DOHH2 (cell line): Measurements from ENCODE around the gene SEL1L.
"Not testable (repeated sequence)": the region's sequence is repeated elsewhere in the genome, so short reads cannot be mapped to it uniquely, and the experiment has no call there.

Experiments
- H3F3A ChIP-seq: fragments of 200-600 bp; sonication (generic), shearing (Covaris generic); 2 replicates; pipeline ENCODE4 v1.6.0; 2016; ENCODE audit warnings: antibody characterized with exemption, mild to moderate bottlenecking; ENCODE audit not compliant: control insufficient read depth, insufficient read depth
- H3K27ac ChIP-seq: fragments of 200-600 bp; sonication (generic); 2 replicates; pipeline ENCODE4 v1.5.1; 2014; ENCODE audit warnings: low read depth, mild to moderate bottlenecking, low read length, moderate library complexity
- H3K27me3 ChIP-seq: fragments of 200-600 bp; sonication (generic); 2 replicates; pipeline ENCODE4 v1.6.1; 2014; ENCODE audit warnings: mild to moderate bottlenecking, low read length, mixed read lengths; ENCODE audit not compliant: control insufficient read depth
- H3K36me3 ChIP-seq: fragments of 200-600 bp; sonication (generic); 2 replicates; pipeline ENCODE4 v1.6.1; 2014; ENCODE audit warnings: mild to moderate bottlenecking, low read length, moderate library complexity, mixed read lengths; ENCODE audit not compliant: control insufficient read depth
- H3K4me1 ChIP-seq: fragments of 200-600 bp; sonication (generic); 2 replicates; pipeline ENCODE4 v1.6.1; 2014; ENCODE audit warnings: mild to moderate bottlenecking, low read length, mixed read lengths; ENCODE audit not compliant: control insufficient read depth
- H3K4me2 ChIP-seq: fragments of 200-600 bp; sonication (generic); 2 replicates; pipeline ENCODE4 v1.6.0; 2014; ENCODE audit warnings: mild to moderate bottlenecking, low read length, moderate library complexity
- H3K4me3 ChIP-seq: fragments of 200-600 bp; sonication (generic); 2 replicates; pipeline ENCODE4 v1.5.1; 2014; ENCODE audit warnings: mild to moderate bottlenecking, low read length, mixed read lengths
- H3K79me2 ChIP-seq: fragments of 200-600 bp; sonication (generic); 2 replicates; pipeline ENCODE4 v1.6.1; 2014; ENCODE audit warnings: mild to moderate bottlenecking, low read length, mixed read lengths; ENCODE audit not compliant: control insufficient read depth
- H3K9me2 ChIP-seq: fragments of 200-600 bp; sonication (generic); replicated peaks from 2 replicates; pipeline ENCODE4 v1.6.1; 2014; ENCODE audit warnings: mild to moderate bottlenecking, low read length, mixed read lengths; ENCODE audit not compliant: control insufficient read depth
- H3K9me3 ChIP-seq: fragments of 200-600 bp; sonication (generic); 2 replicates; pipeline ENCODE4 v1.6.1; 2014; ENCODE audit warnings: antibody characterized with exemption, low read length, mixed read lengths; ENCODE audit not compliant: control insufficient read depth, insufficient read depth
- H4K20me1 ChIP-seq: fragments of 200-600 bp; sonication (generic); 2 replicates; pipeline ENCODE4 v1.6.0; 2014; ENCODE audit warnings: low read depth, mild to moderate bottlenecking, antibody characterized with exemption, low read length, moderate library complexity; ENCODE audit not compliant: control insufficient read depth, insufficient read depth
- CTCF ChIP-seq: fragments of 200-600 bp; sonication (generic); IDR thresholded peaks from one replicate; pipeline ENCODE4 v1.5.1; 2014; ENCODE audit warnings: antibody characterized with exemption, mild to moderate bottlenecking, low read depth, low read length; ENCODE audit not compliant: poor library complexity, severe bottlenecking
- EZH2phosphoT487 ChIP-seq: fragments of 200-600 bp; sonication (generic); IDR thresholded peaks from 2 replicates; pipeline ENCODE4 v1.6.1; 2017; ENCODE audit warnings: borderline replicate concordance, mild to moderate bottlenecking, antibody characterized with exemption, low read length, moderate library complexity, mixed read lengths

SEL1L gene

DNA sequence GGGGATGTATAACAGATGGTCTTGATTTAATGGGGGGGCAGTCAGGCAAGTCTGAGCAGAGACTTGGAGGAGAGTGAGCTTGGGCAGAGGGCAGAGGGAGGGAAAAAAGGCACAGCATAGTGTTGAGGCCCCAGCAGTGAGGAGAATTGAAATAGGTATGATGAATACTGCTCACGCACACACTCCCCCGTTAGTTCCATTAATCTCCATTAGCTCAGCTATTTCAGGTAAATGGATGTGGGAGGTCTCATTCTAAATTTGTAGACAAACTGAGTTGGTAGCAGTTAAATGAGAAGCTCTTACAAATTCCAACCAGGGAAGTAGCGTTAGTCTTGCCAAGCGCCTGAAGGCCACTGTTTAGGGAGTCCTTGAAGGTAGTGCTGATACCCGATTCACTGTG lies 66.8 kb downstream of the SEL1L start:
- no peaks in the 10 kb centered on the region for H4K20me1 ChIP-seq
- H3K79me2 ChIP-seq, result no peaks in the 10 kb centered on the region
- H3K36me3 ChIP-seq, result peaks cover 11% of the 10 kb centered on the region
- no peak overlapping the region for H3K27ac ChIP-seq
- H3K27me3 ChIP-seq, result no peaks in the 10 kb centered on the region
- H3F3A ChIP-seq, result peaks cover 14% of the 10 kb centered on the region
- no peaks in the 10 kb centered on the region for H3K9me3 ChIP-seq
- H3K4me2 ChIP-seq, result no peak overlapping the region
- no peaks in the 10 kb centered on the region for H3K9me2 ChIP-seq
- H3K4me3 ChIP-seq, result no peak overlapping the region
- no peak for TF ChIP-seq EZH2phosphoT487
- no peak for TF ChIP-seq CTCF
- peaks cover 37% of the 10 kb centered on the region for H3K4me1 ChIP-seq

- Histone ChIP-seq H4K20me1 (no peaks in the 10 kb centered on the region), H3K27ac (no peak overlapping the region), H3K9me2 (no peaks in the 10 kb centered on the region), H3K4me3 (no peak overlapping the region), H3F3A (peaks cover 3% of the 10 kb centered on the region; the same call in 1 of the 2 replicates), H3K4me1 (peaks cover 25% of the 10 kb centered on the region), H3K79me2 (no peaks in the 10 kb centered on the region), H3K36me3 (peaks cover 5% of the 10 kb centered on the region), H3K27me3 (no peaks in the 10 kb centered on the region), H3K9me3 (no peaks in the 10 kb centered on the region), H3K4me2 (no peak overlapping the region)
- TF ChIP-seq CTCF, result no peak
- TF ChIP-seq EZH2phosphoT487, result no peak
These were observed 68.0 kb downstream of the SEL1L start for GRCh38 chr14:81465507-81466228.

DNA sequence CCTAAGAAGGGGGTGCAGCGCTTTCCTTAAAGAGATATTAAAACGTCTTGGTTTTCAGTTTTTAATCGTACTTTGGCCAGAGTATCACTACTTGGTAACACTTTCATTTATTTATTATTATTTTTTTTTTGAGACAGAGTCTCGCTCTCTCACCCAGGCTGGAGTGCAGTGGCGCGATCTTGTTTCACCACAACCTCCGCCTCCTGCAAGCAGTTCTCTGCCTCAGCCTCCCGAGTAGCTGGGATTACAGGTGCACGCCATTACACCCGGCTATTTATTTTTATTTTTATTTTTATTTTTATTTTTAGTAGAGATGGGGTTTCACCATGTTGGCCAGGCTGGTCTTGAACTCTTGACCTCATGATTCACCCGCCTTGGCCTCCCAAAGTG lies 68.7 kb downstream of the SEL1L start:
- H3K4me2 ChIP-seq, result peak overlapping the region; percentile 92
- H3K27ac ChIP-seq, result peak overlapping the region; percentile 73
- peak overlapping the region; percentile 81 for H3K4me3 ChIP-seq

GRCh38 chr14:81464253-81465002 lies 69.2 kb downstream of the SEL1L start:
- H3K4me3 ChIP-seq, result peak overlapping the region; percentile 81
- no peaks in the 10 kb centered on the region for H3K9me2 ChIP-seq
- H3K4me1 ChIP-seq, result peaks cover 15% of the 10 kb centered on the region
- TF ChIP-seq EZH2phosphoT487 (no peak), CTCF (peak; percentile 96)
- no peaks in the 10 kb centered on the region for H3K27me3 ChIP-seq
- H3K4me2 ChIP-seq, result peak overlapping the region; percentile 92
- no peaks in the 10 kb centered on the region for H3K36me3 ChIP-seq
- no peaks in the 10 kb centered on the region for H4K20me1 ChIP-seq
- H3F3A ChIP-seq, result 0 out of 2 replicates have a peak, but pooled peaks cover 3% of the 10 kb centered on the region
- H3K27ac ChIP-seq, result peak overlapping the region; percentile 73
- H3K79me2 ChIP-seq, result no peaks in the 10 kb centered on the region
- H3K9me3 ChIP-seq, result no peaks in the 10 kb centered on the region

More for the DNA sequence above, 68.7 kb downstream of the SEL1L start:
- not testable (repeated sequence) for H3K9me3 ChIP-seq, H4K20me1 ChIP-seq, H3K27me3 ChIP-seq, H3K36me3 ChIP-seq, H3K9me2 ChIP-seq, H3K79me2 ChIP-seq, H3F3A ChIP-seq
- peaks cover 19% of the 10 kb centered on the region for H3K4me1 ChIP-seq

DNA sequence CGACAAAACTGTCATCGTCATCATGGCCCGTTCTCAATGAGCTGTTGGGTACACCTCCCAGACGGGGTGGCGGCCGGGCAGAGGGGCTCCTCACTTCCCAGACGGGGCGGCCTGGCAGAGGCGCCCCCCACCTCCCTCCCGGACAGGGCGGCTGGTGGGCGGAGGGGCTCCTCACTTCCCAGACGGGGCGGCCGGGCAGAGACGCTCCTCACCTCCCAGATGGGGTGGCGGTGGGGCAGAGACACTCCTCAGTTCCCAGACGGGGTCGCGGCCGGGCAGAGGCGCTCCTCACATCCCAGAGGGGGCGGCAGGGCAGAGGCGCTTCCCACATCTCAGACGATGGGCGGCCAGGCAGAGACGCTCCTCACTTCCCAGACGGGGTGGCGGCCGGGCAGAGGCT lies 71.3 kb downstream of the SEL1L start:
- H3K27ac ChIP-seq, result not testable (repeated sequence)

More for the DNA sequence above, 71.3 kb downstream of the SEL1L start:
- peaks cover 16% of the 10 kb centered on the region for H3K4me1 ChIP-seq
- H3K36me3 ChIP-seq, H3K9me3 ChIP-seq, H3K9me2 ChIP-seq, H3K27me3 ChIP-seq, H4K20me1 ChIP-seq, H3F3A ChIP-seq, H3K4me2 ChIP-seq, H3K4me3 ChIP-seq, H3K79me2 ChIP-seq: not testable (repeated sequence)
